ENCODE results near the gene ZNF557. TPM values are rescaled to one million over a fixed set of nuclear protein-coding genes. Genes with fewer than 3 reads are reported as not detected.

ZNF557 gene
- total RNA-seq, 3 donors from 2014 or later, result 7.2 to 18.3 (median 12.8) TPM

DNA sequence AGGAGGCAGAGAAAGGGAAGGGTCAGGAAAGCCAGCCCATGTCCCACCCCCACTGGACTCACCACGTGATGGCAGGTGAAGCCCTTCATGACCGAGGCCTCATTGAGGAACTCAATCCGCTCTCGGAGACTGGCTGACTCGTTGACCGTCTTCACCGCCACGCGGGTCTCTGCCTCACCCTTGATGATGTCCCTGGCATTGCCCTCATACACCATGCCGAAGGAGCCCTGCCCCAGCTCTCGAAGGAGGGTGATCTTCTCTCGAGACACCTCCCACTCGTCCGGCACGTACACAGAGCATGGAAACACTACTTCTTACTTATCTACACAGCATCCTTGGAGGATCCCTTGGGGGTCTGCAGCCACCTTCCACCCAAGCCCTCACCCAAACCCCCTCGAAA, 55.7 kb downstream of the ZNF557 start:
- H3K4me3 ChIP-seq, result no peak overlapping the region
- no peaks in the 10 kb centered on the region for H3K27me3 ChIP-seq
- H3K27ac ChIP-seq, result no peak overlapping the region
- intact Hi-C loops (cut with DNase I; ENCODE audit: low total_unique reads), result no loop called here
- H3K36me3 ChIP-seq, result peaks cover 21% of the 10 kb centered on the region
- no peak for DNase-seq (ENCODE audit: low spot score in 2 of 2)
- H3K4me1 ChIP-seq, result no peaks in the 10 kb centered on the region
- peaks cover 19 to 22% of the 10 kb centered on the region in 2 donors for H3K9me3 ChIP-seq
- TF ChIP-seq, protein P1, sequence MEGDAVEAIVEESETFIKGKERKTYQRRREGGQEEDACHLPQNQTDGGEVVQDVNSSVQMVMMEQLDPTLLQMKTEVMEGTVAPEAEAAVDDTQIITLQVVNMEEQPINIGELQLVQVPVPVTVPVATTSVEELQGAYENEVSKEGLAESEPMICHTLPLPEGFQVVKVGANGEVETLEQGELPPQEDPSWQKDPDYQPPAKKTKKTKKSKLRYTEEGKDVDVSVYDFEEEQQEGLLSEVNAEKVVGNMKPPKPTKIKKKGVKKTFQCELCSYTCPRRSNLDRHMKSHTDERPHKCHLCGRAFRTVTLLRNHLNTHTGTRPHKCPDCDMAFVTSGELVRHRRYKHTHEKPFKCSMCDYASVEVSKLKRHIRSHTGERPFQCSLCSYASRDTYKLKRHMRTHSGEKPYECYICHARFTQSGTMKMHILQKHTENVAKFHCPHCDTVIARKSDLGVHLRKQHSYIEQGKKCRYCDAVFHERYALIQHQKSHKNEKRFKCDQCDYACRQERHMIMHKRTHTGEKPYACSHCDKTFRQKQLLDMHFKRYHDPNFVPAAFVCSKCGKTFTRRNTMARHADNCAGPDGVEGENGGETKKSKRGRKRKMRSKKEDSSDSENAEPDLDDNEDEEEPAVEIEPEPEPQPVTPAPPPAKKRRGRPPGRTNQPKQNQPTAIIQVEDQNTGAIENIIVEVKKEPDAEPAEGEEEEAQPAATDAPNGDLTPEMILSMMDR (IDR thresholded peaks at IDR 0.05), result no peak
- TF ChIP-seq POLR2AphosphoS5 (IDR thresholded peaks at IDR 0.05), result no peak
- no peak for TF ChIP-seq POLR2A (IDR thresholded peaks at IDR 0.05)

DNA sequence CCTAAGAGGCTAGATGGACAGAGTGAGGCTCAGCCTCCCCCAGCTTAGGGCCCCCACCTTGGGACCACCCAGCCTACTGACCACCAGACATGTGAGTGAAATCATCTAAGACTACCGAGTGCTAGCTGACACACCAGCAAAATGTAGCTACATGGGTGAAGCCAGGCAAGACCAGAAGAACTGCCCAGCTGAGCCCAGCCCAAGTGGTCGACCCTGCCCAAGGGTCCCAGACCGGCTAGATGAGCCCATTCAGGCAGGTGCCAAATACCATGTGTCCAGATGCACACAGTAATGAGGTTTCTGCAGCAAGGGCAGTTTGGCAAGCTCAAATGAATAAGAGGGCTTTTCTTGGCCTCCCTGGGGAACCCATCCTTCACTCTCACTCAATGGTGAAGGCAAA, 56.6 kb downstream of the ZNF557 start:
- H3K4me3 ChIP-seq, result no peak overlapping the region
- no peaks in the 10 kb centered on the region for H3K4me1 ChIP-seq
- H3K27me3 ChIP-seq, result no peaks in the 10 kb centered on the region
- intact Hi-C loops (cut with DNase I; ENCODE audit: low total_unique reads), result no loop called here
- no peak overlapping the region for H3K27ac ChIP-seq
- DNase-seq (ENCODE audit: low spot score in 2 of 2), result no peak
- H3K9me3 ChIP-seq, result peaks cover 19 to 22% of the 10 kb centered on the region in 2 donors
- TF ChIP-seq POLR2AphosphoS5 (IDR thresholded peaks at IDR 0.05) (no peak), POLR2A (IDR thresholded peaks at IDR 0.05) (no peak)
- TF ChIP-seq, protein P1 (IDR thresholded peaks at IDR 0.05), result no peak
- H3K36me3 ChIP-seq, result peaks cover 21% of the 10 kb centered on the region

DNA sequence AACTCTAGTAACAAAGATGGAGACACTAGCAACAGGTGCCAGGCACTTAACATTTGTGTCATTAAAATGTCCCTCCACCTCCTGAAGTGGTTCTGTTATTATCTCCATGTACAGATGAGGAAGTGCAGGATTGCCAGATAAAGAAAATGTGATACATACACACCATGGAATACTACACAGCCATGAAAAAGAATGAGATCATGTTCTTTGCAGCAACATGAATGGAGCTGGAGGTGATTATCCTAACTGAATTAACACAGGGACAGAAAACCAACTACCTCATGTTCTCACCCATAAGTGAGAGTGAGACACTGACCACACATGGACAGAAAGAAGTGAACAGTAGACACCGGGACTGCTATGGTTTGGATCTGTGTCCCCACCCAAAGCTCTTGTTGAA, 60.5 kb downstream of the ZNF557 start:
- Histone ChIP-seq H3K4me1 (no peaks in the 10 kb centered on the region), H3K4me3 (no peak overlapping the region), H3K9me3 (peaks cover 19% of the 10 kb centered on the region in 2 donors), H3K27me3 (no peaks in the 10 kb centered on the region), H3K36me3 (peaks cover 21% of the 10 kb centered on the region), H3K27ac (no peak overlapping the region)
- TF ChIP-seq, protein P1 (IDR thresholded peaks at IDR 0.05), result no peak
- TF ChIP-seq POLR2A (IDR thresholded peaks at IDR 0.05) (no peak), POLR2AphosphoS5 (IDR thresholded peaks at IDR 0.05) (no peak)
- intact Hi-C loops (cut with DNase I; ENCODE audit: low total_unique reads), result no loop called here
- DNase-seq (ENCODE audit: low spot score in 2 of 2), result no peak

DNA sequence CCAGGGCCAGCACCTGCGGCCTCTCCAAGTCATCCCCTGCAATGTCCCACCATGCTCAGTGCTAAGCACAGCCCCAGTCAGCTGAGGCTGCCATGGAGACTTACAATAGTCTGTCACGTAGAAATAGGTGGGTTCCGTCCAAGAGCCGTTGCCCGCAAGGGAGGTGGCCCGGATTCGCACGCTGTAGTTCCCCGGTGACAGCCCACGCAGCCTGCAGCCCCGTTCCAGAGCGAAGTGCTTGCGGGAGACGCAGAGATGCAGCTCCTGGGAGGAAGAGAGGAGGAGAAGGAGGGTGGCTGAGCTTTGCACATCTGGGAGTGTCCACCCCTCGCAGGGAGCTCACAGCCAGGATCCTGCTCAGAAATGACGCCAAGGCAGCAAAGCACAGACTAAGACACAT, 62.6 kb downstream of the ZNF557 start:
- TF ChIP-seq, protein P1 (IDR thresholded peaks at IDR 0.05), result no peak
- TF ChIP-seq POLR2AphosphoS5 (IDR thresholded peaks at IDR 0.05) (no peak), POLR2A (IDR thresholded peaks at IDR 0.05) (no peak)
- Histone ChIP-seq H3K4me3 (no peak overlapping the region), H3K27me3 (no peaks in the 10 kb centered on the region), H3K27ac (no peak overlapping the region), H3K4me1 (no peaks in the 10 kb centered on the region), H3K9me3 (peaks cover 0 to under 1% of the 10 kb centered on the region in 2 donors), H3K36me3 (peaks cover 1% of the 10 kb centered on the region)
- intact Hi-C loops (cut with DNase I; ENCODE audit: low total_unique reads), result no loop called here
- DNase-seq (ENCODE audit: low spot score in 2 of 2), result no peak

DNA sequence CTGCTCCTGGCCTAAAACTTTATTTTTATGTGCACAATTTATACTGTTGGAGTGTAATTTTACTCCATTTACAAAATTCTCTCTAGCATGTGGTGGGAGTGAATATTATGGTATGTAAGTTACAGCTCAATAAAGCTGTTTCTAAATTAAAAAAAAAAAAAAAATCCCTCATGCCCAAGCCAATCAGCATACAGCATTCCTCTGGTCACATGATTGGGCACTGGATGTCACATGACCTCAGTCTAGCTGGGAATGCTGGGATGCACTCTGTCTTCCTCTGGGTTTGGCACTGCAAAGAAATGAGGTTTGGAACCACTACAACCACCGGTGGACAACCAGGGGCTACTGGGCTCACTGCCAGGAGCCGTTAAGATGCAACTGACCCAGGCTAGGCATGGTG, 67.6 kb downstream of the ZNF557 start:
- Histone ChIP-seq H3K4me3 (no peak overlapping the region), H3K4me1 (no peaks in the 10 kb centered on the region), H3K27ac (no peak overlapping the region), H3K27me3 (no peaks in the 10 kb centered on the region), H3K9me3 (no peaks in the 10 kb centered on the region), H3K36me3 (peaks cover 6% of the 10 kb centered on the region)
- intact Hi-C loops (cut with DNase I; ENCODE audit: low total_unique reads), result no loop called here
- TF ChIP-seq POLR2AphosphoS5 (IDR thresholded peaks at IDR 0.05) (no peak), POLR2A (IDR thresholded peaks at IDR 0.05) (no peak)
- TF ChIP-seq, protein P1 (IDR thresholded peaks at IDR 0.05), result no peak
- DNase-seq (ENCODE audit: low spot score in 2 of 2), result no peak

Other genes starting within 250 kb of the ZNF557 start
- gene ADGRE1, start 182.1 kb upstream of the ZNF557 start, total RNA-seq, result under 1 TPM in 2 of 3 donors, not detected in 1; 0.33 to 0.44 TPM
- not detected for gene MBD3L2B, start 48.3 kb upstream of the ZNF557 start, total RNA-seq
- not detected for gene MBD3L5, start 39.1 kb upstream of the ZNF557 start, total RNA-seq
- gene MBD3L4, start 29.5 kb upstream of the ZNF557 start, total RNA-seq, result not detected
- not detected for gene MBD3L2, start 20.4 kb upstream of the ZNF557 start, total RNA-seq
- not detected for gene MBD3L3, start 11.0 kb upstream of the ZNF557 start, total RNA-seq
- gene INSR, start 224.7 kb downstream of the ZNF557 start, total RNA-seq, result 100 to 1,000 TPM in 2 of 3 donors, 10 to 100 TPM in 1; 66.3 to 108 (median 104) TPM

Measured in breast epithelium (tissue), 4 donors.